Measurements from ENCODE around the gene PYGO1. TPM values are rescaled to one million over a fixed set of nuclear protein-coding genes. Genes with fewer than 3 reads are reported as not detected.

PYGO1 gene
- total and polyA plus RNA-seq, 2 of the 8 experiments (the other 6 are each of a cell fraction or from before 2014, with no cell fraction given): 0.50 to 1.1 TPM

GRCh38 chr15:55499151-55499550 lies 89.0 kb downstream of the PYGO1 start (continued):
- TF ChIP-seq, protein P1, sequence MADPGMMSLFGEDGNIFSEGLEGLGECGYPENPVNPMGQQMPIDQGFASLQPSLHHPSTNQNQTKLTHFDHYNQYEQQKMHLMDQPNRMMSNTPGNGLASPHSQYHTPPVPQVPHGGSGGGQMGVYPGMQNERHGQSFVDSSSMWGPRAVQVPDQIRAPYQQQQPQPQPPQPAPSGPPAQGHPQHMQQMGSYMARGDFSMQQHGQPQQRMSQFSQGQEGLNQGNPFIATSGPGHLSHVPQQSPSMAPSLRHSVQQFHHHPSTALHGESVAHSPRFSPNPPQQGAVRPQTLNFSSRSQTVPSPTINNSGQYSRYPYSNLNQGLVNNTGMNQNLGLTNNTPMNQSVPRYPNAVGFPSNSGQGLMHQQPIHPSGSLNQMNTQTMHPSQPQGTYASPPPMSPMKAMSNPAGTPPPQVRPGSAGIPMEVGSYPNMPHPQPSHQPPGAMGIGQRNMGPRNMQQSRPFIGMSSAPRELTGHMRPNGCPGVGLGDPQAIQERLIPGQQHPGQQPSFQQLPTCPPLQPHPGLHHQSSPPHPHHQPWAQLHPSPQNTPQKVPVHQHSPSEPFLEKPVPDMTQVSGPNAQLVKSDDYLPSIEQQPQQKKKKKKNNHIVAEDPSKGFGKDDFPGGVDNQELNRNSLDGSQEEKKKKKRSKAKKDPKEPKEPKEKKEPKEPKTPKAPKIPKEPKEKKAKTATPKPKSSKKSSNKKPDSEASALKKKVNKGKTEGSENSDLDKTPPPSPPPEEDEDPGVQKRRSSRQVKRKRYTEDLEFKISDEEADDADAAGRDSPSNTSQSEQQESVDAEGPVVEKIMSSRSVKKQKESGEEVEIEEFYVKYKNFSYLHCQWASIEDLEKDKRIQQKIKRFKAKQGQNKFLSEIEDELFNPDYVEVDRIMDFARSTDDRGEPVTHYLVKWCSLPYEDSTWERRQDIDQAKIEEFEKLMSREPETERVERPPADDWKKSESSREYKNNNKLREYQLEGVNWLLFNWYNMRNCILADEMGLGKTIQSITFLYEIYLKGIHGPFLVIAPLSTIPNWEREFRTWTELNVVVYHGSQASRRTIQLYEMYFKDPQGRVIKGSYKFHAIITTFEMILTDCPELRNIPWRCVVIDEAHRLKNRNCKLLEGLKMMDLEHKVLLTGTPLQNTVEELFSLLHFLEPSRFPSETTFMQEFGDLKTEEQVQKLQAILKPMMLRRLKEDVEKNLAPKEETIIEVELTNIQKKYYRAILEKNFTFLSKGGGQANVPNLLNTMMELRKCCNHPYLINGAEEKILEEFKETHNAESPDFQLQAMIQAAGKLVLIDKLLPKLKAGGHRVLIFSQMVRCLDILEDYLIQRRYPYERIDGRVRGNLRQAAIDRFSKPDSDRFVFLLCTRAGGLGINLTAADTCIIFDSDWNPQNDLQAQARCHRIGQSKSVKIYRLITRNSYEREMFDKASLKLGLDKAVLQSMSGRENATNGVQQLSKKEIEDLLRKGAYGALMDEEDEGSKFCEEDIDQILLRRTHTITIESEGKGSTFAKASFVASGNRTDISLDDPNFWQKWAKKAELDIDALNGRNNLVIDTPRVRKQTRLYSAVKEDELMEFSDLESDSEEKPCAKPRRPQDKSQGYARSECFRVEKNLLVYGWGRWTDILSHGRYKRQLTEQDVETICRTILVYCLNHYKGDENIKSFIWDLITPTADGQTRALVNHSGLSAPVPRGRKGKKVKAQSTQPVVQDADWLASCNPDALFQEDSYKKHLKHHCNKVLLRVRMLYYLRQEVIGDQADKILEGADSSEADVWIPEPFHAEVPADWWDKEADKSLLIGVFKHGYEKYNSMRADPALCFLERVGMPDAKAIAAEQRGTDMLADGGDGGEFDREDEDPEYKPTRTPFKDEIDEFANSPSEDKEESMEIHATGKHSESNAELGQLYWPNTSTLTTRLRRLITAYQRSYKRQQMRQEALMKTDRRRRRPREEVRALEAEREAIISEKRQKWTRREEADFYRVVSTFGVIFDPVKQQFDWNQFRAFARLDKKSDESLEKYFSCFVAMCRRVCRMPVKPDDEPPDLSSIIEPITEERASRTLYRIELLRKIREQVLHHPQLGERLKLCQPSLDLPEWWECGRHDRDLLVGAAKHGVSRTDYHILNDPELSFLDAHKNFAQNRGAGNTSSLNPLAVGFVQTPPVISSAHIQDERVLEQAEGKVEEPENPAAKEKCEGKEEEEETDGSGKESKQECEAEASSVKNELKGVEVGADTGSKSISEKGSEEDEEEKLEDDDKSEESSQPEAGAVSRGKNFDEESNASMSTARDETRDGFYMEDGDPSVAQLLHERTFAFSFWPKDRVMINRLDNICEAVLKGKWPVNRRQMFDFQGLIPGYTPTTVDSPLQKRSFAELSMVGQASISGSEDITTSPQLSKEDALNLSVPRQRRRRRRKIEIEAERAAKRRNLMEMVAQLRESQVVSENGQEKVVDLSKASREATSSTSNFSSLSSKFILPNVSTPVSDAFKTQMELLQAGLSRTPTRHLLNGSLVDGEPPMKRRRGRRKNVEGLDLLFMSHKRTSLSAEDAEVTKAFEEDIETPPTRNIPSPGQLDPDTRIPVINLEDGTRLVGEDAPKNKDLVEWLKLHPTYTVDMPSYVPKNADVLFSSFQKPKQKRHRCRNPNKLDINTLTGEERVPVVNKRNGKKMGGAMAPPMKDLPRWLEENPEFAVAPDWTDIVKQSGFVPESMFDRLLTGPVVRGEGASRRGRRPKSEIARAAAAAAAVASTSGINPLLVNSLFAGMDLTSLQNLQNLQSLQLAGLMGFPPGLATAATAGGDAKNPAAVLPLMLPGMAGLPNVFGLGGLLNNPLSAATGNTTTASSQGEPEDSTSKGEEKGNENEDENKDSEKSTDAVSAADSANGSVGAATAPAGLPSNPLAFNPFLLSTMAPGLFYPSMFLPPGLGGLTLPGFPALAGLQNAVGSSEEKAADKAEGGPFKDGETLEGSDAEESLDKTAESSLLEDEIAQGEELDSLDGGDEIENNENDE (IDR thresholded peaks at IDR 0.05; ENCODE audit: insufficient replicate concordance, low read length): no peak
- TF ChIP-seq FOSL1 (IDR thresholded peaks at IDR 0.05; ENCODE audit: insufficient read depth, low read depth, low read length) (no peak), TBP (IDR thresholded peaks at IDR 0.05; ENCODE audit: low read depth, low read length) (no peak), CHD1 (IDR thresholded peaks at IDR 0.05; ENCODE audit: low read depth, low read length) (no peak)
